GM06990 (cell line): Measurements from ENCODE around the gene DIAPH3.

Experiments
- DNase-seq: peaks from one replicate; pipeline ENCODE4 v3.0.0-alpha.2; 2011; ENCODE audit not compliant: insufficient read length; ENCODE audit errors: extremely low read depth
- H3K27me3 ChIP-seq: replicated peaks from 2 replicates; pipeline ENCODE4 v1.6.0; 2011; ENCODE audit warnings: low read length; ENCODE audit not compliant: control insufficient read depth, insufficient read depth
- H3K36me3 ChIP-seq: 2 replicates; pipeline ENCODE4 v1.5.1; 2011; ENCODE audit warnings: low read length; ENCODE audit not compliant: control insufficient read depth, insufficient read depth
- H3K4me3 ChIP-seq: replicated peaks from 2 replicates; pipeline ENCODE4 v1.5.1; 2011; ENCODE audit warnings: low read depth, mild to moderate bottlenecking, control low read depth, low read length
- TF ChIP-seq, protein P1 (sequence below): IDR thresholded peaks from 2 replicates; pipeline ENCODE4 v1.5.1; 2011; ENCODE audit warnings: low read length, control low read depth, mild to moderate bottlenecking, inconsistent platforms; ENCODE audit not compliant: insufficient read depth, poor library complexity, severe bottlenecking

DIAPH3 gene

DNA sequence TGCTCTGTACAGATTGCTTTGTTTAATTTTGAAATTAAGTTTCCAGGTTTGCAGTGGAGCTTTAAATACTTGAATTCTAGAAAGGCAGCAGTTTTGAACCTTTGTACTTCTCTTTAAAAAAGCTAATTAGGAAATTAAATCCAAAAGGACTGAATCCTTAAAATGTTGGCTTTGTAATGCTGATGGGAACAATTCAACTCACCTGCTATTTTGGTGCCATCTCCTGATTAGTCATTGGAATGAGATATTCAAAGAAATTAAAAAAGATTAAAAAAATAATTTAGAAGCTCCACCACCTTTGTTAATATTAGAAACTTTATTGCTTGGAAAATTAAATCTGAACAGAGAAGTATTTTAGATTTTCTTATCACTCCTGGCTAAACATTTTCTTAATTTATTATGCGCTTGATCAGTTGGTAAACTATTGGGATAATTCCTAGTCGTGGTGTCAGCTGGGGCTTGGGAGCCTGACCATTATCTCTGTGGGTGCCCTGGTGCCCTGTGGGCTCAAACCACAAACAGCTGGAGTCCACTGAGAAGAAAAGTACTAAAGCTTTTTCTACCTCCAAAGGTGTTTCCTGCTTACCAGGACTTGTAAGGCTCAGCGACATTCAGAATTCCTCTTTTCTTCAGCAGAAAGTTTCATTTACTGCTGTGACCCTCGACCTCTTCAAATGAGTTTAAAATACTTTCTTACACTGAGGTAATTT lies 540.4 kb downstream of the DIAPH3 start:
- H3K36me3 ChIP-seq, result no peaks in the 10 kb centered on the region
- TF ChIP-seq, protein P1, sequence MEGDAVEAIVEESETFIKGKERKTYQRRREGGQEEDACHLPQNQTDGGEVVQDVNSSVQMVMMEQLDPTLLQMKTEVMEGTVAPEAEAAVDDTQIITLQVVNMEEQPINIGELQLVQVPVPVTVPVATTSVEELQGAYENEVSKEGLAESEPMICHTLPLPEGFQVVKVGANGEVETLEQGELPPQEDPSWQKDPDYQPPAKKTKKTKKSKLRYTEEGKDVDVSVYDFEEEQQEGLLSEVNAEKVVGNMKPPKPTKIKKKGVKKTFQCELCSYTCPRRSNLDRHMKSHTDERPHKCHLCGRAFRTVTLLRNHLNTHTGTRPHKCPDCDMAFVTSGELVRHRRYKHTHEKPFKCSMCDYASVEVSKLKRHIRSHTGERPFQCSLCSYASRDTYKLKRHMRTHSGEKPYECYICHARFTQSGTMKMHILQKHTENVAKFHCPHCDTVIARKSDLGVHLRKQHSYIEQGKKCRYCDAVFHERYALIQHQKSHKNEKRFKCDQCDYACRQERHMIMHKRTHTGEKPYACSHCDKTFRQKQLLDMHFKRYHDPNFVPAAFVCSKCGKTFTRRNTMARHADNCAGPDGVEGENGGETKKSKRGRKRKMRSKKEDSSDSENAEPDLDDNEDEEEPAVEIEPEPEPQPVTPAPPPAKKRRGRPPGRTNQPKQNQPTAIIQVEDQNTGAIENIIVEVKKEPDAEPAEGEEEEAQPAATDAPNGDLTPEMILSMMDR, result no peak
- H3K4me3 ChIP-seq, result no peak overlapping the region
- DNase-seq, result no peak
- H3K27me3 ChIP-seq, result no peaks in the 10 kb centered on the region

DNA sequence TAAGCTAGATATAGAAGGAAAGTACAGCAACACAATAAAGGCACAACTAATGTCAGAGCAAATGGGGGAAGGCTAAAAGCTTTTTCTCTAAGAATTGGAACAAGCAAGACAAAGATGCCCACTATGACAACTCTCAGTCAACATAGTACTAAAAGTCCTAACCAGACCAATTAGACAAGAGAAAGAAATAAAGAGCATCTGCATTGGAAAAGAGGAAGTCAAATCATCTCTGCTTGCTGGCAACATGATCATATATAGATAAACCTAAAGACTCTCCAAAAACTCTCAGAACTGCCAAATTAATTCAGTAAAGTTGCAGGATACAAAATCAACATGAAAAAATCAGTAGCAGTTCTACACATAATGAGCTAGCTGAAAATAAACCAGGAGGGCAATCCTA lies 542.0 kb downstream of the DIAPH3 start:
- TF ChIP-seq, protein P1, result no peak
- Histone ChIP-seq H3K4me3 (no peak overlapping the region), H3K36me3 (no peaks in the 10 kb centered on the region), H3K27me3 (no peaks in the 10 kb centered on the region)
- DNase-seq, result no peak
